ENCODE results near the gene MRPL50.

- TF ChIP-seq CTCF (IDR thresholded peaks at IDR 0.05; ENCODE audit: insufficient read depth, low read depth, low read length): no peak
- no peak for TF ChIP-seq EZH2 (IDR thresholded peaks at IDR 0.05; ENCODE audit: insufficient read depth, low read length)
These were observed 5.3 kb downstream of the MRPL50 start for GRCh38 chr9:101393135-101393534.

Measured in astrocyte (in vitro differentiated cells and primary cell).